ENCODE measurements around the gene TEKT2.

The TEKT2 gene

GRCh38 chr1:36083635-36084496 lies at the start of gene TEKT2:
TEKT2 (plus strand) TSS chr1:36084094; CDS start chr1:36084922, 828 bp downstream.
- H3K27ac Mint-ChIP-seq = no peak within 1 kb of the TSS
- no peaks in the 10 kb centered on the region for H3K36me3 Mint-ChIP-seq (ENCODE audit: low read depth)
- peaks cover 2% of the 10 kb centered on the region for H3K4me1 Mint-ChIP-seq (ENCODE audit: low read depth)
- peaks cover 32% of the 10 kb centered on the region for H3K27me3 Mint-ChIP-seq (ENCODE audit: low read depth)
- no peak within 1 kb of the TSS for H3K4me3 Mint-ChIP-seq
- H3K9me3 Mint-ChIP-seq = no peaks in the 10 kb centered on the region

- no peak overlapping the region for H3K4me3 Mint-ChIP-seq
- H3K4me1 Mint-ChIP-seq (ENCODE audit: low read depth) = peaks cover 2% of the 10 kb centered on the region
- H3K27me3 Mint-ChIP-seq (ENCODE audit: low read depth) = no peaks in the 10 kb centered on the region
- H3K9me3 Mint-ChIP-seq = no peaks in the 10 kb centered on the region
- no peak overlapping the region for H3K27ac Mint-ChIP-seq
- H3K36me3 Mint-ChIP-seq (ENCODE audit: low read depth) = peaks cover 29% of the 10 kb centered on the region
Observed at GRCh38 chr1:36034692-36035091, 49.2 kb upstream of the TEKT2 start.

DNA sequence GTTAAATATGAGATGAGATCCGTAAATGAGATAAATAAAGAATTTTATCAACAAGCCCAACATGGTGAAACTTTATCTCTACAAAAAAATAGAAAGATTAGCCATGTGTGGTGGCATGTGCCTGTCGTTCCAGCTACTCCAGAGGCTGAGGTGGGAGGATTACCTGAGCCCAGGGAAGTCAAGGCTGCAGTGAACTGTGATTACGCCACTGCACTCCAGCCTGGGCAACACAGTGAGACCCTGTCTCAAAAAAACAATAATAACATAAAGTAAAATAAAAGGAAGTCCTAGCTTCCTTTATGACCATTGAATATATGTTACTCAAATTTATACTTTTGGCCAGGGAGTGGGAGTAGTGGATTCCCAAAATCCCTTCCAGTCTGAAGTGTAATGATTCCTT lies 48.7 kb upstream of the TEKT2 start:
- H3K27me3 Mint-ChIP-seq (ENCODE audit: low read depth) = no peaks in the 10 kb centered on the region
- peaks cover 30% of the 10 kb centered on the region for H3K36me3 Mint-ChIP-seq (ENCODE audit: low read depth)
- H3K27ac Mint-ChIP-seq = no peak overlapping the region
- no peaks in the 10 kb centered on the region for H3K9me3 Mint-ChIP-seq
- no peak overlapping the region for H3K4me3 Mint-ChIP-seq
- H3K4me1 Mint-ChIP-seq (ENCODE audit: low read depth) = peaks cover 2% of the 10 kb centered on the region

GRCh38 chr1:36040238-36040637 lies 43.7 kb upstream of the TEKT2 start:
- peaks cover 19% of the 10 kb centered on the region for H3K36me3 Mint-ChIP-seq (ENCODE audit: low read depth)
- H3K9me3 Mint-ChIP-seq = no peaks in the 10 kb centered on the region
- H3K4me3 Mint-ChIP-seq = no peak overlapping the region
- no peak overlapping the region for H3K27ac Mint-ChIP-seq
- no peaks in the 10 kb centered on the region for H3K27me3 Mint-ChIP-seq (ENCODE audit: low read depth)
- H3K4me1 Mint-ChIP-seq (ENCODE audit: low read depth) = no peaks in the 10 kb centered on the region

- Mint-ChIP-seq H3K4me3 (no peak overlapping the region), H3K4me1 (ENCODE audit: low read depth) (no peaks in the 10 kb centered on the region), H3K9me3 (peaks cover 6% of the 10 kb centered on the region), H3K27me3 (ENCODE audit: low read depth) (no peaks in the 10 kb centered on the region), H3K27ac (no peak overlapping the region), H3K36me3 (ENCODE audit: low read depth) (peaks cover 24% of the 10 kb centered on the region)
Observed at GRCh38 chr1:36051821-36052220, 32.1 kb upstream of the TEKT2 start.

DNA sequence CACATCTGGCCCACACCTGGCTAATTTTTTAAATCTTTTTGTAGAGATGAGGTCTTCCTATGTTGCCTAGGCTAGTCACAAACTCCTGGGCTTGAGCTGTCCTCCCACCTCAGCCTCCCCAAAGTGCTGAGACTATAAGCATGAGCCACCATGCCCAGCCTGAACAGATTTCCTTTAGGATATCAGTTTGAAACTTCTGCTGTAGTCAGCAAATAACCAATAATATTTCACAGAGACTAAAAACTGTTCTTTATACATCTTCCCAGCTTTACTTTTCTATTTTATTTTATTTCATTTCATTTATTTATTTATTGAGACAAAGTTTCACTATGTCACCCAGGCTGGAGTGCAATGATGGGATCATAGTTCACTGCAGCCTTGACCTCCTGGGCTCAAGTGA lies 29.9 kb upstream of the TEKT2 start:
- no peak overlapping the region for H3K27ac Mint-ChIP-seq
- no peaks in the 10 kb centered on the region for H3K9me3 Mint-ChIP-seq
- no peaks in the 10 kb centered on the region for H3K4me1 Mint-ChIP-seq (ENCODE audit: low read depth)
- H3K4me3 Mint-ChIP-seq = no peak overlapping the region
- no peaks in the 10 kb centered on the region for H3K27me3 Mint-ChIP-seq (ENCODE audit: low read depth)
- H3K36me3 Mint-ChIP-seq (ENCODE audit: low read depth) = peaks cover 14% of the 10 kb centered on the region

DNA sequence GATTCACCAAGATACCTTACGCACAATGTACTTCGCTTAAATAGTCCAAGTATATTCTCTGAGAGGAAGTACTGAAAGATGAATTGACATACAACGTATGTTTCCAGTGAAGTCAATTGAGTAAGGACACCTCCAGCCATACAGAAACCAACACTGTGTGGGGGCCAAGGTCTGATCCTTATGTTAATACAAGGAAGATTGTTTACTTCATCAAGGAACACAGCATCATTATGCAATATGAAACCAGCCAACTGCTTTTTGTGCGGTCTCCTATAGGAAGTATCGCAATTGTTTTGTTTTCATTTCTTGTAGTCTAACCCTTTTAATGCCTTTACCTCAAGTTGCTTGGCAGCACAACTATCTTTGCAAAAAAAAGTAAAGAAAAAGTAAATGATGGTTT lies 28.2 kb upstream of the TEKT2 start:
- H3K27me3 Mint-ChIP-seq (ENCODE audit: low read depth) = no peaks in the 10 kb centered on the region
- H3K9me3 Mint-ChIP-seq = no peaks in the 10 kb centered on the region
- H3K27ac Mint-ChIP-seq = no peak overlapping the region
- H3K4me1 Mint-ChIP-seq (ENCODE audit: low read depth) = no peaks in the 10 kb centered on the region
- peaks cover 12% of the 10 kb centered on the region for H3K36me3 Mint-ChIP-seq (ENCODE audit: low read depth)
- H3K4me3 Mint-ChIP-seq = no peak overlapping the region

DNA sequence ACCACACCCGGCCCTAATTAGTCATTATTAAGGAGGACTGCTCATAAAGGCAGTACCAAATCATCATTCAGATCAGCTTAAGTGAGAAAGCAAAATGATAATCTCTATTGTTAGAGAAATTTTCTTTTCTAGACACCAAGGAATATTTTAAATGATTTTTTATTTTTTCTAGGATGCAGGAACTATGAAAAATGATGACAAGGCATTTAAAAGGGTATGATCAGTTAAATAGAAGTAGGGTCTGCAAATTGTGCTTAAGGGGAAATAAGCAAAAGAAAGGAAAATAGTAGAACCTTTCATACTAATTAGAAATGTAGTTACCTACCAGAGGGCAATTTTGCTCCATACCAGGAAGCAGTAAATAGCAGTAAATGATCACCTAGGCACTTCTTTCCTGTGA lies 21.6 kb upstream of the TEKT2 start:
- Mint-ChIP-seq H3K27ac (no peak overlapping the region), H3K36me3 (ENCODE audit: low read depth) (no peaks in the 10 kb centered on the region), H3K27me3 (ENCODE audit: low read depth) (no peaks in the 10 kb centered on the region), H3K9me3 (no peaks in the 10 kb centered on the region), H3K4me3 (no peak overlapping the region), H3K4me1 (ENCODE audit: low read depth) (no peaks in the 10 kb centered on the region)

DNA sequence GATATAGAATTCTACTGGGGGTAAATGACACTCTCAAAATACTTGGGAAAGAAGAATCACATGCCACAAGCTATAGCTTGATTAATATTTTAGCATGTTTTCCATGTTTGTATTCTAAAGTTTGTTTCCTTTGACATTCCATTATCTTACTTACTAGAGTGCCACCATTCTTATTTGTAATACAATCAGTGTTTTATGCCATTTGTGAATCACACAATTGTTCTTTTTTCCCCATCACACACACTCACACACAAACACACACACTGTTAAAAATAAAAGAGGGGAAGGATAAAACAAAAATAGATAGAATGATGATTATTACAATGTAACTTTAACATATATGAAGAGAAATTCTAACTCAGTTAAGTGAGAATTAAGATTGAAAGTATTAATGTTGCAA lies 16.0 kb upstream of the TEKT2 start:
- H3K4me3 Mint-ChIP-seq = no peak overlapping the region
- no peaks in the 10 kb centered on the region for H3K9me3 Mint-ChIP-seq
- H3K4me1 Mint-ChIP-seq (ENCODE audit: low read depth) = no peaks in the 10 kb centered on the region
- no peak overlapping the region for H3K27ac Mint-ChIP-seq
- no peaks in the 10 kb centered on the region for H3K36me3 Mint-ChIP-seq (ENCODE audit: low read depth)
- no peaks in the 10 kb centered on the region for H3K27me3 Mint-ChIP-seq (ENCODE audit: low read depth)

- Mint-ChIP-seq H3K4me3 (no peak overlapping the region), H3K9me3 (no peaks in the 10 kb centered on the region), H3K27ac (no peak overlapping the region), H3K27me3 (ENCODE audit: low read depth) (no peaks in the 10 kb centered on the region), H3K36me3 (ENCODE audit: low read depth) (no peaks in the 10 kb centered on the region), H3K4me1 (ENCODE audit: low read depth) (no peaks in the 10 kb centered on the region)
Observed at GRCh38 chr1:36068866-36069265, 15.0 kb upstream of the TEKT2 start.

GRCh38 chr1:36070349-36070748 lies 13.5 kb upstream of the TEKT2 start:
- Mint-ChIP-seq H3K27ac (no peak overlapping the region), H3K36me3 (ENCODE audit: low read depth) (no peaks in the 10 kb centered on the region), H3K9me3 (no peaks in the 10 kb centered on the region), H3K4me3 (no peak overlapping the region), H3K4me1 (ENCODE audit: low read depth) (peaks cover 1% of the 10 kb centered on the region), H3K27me3 (ENCODE audit: low read depth) (no peaks in the 10 kb centered on the region)

DNA sequence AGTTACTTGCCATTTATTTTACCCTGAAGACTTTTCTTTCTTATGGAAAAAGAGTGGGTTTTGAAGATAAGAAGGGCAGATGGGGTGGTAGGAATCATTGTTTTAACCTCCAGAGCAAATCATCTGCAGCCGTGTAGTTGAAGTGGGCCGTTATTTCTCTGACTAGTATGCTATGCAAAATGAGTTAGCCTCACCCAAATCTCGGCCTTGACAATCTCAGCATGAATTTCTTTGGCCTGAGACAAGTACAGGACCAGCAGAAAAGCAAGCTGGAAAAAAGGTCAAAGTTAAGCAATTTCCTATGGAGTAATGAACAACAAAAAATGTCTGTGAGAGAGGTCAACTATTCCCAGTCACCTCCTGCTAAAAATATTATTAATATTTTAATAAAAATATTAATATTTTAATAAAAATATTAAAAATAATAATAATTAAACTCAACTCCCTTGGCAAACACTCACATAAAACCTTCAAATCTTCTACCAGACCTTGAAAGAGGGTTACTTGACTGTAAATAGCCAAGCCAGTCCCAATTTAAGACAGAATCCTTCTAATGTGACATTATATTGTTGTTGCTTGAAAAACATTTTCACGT lies 6.8 kb upstream of the TEKT2 start:
- Mint-ChIP-seq H3K4me1 (ENCODE audit: low read depth) (peaks cover 1% of the 10 kb centered on the region), H3K9me3 (no peaks in the 10 kb centered on the region), H3K4me3 (no peak overlapping the region), H3K27ac (no peak overlapping the region), H3K36me3 (ENCODE audit: low read depth) (no peaks in the 10 kb centered on the region), H3K27me3 (ENCODE audit: low read depth) (peaks cover 13% of the 10 kb centered on the region)

- Mint-ChIP-seq H3K27ac (no peak overlapping the region), H3K9me3 (no peaks in the 10 kb centered on the region), H3K27me3 (ENCODE audit: low read depth) (peaks cover 32% of the 10 kb centered on the region), H3K4me3 (no peak overlapping the region), H3K4me1 (ENCODE audit: low read depth) (no peaks in the 10 kb centered on the region), H3K36me3 (ENCODE audit: low read depth) (no peaks in the 10 kb centered on the region)
Observed at GRCh38 chr1:36080236-36080635, 3.7 kb upstream of the TEKT2 start.

- Mint-ChIP-seq H3K27me3 (ENCODE audit: low read depth) (peaks cover 32% of the 10 kb centered on the region), H3K27ac (no peak overlapping the region), H3K36me3 (ENCODE audit: low read depth) (no peaks in the 10 kb centered on the region), H3K9me3 (no peaks in the 10 kb centered on the region), H3K4me3 (no peak overlapping the region), H3K4me1 (ENCODE audit: low read depth) (no peaks in the 10 kb centered on the region)
Observed at GRCh38 chr1:36080801-36081200, 3.1 kb upstream of the TEKT2 start.

DNA sequence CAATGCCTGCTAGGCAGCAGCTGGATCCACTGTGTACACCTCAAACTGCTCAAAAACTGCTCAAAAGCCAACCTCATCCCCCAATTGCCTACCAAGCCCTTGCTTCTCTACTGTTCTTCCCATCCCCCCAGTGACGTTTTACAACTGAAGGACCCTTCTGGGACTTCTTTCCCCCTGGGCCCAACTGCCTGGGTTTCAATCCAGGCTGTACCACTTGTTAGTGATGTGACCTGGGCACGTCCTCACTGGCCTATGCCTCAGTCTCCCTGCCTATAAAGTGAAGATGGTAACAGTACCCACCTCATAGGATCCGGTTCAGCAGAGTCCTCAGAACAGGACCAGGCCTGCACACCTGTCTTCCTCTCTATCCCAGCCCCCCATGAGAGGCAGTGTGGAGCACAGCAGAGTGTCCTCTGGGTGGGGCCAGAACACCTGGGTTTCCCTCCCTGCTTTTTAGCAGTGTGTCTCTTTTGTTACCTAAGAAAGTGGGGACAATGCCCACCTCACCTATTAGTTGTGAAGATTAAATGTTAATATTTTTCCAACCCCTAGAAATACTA lies 1.9 kb upstream of the TEKT2 start:
- H3K27me3 Mint-ChIP-seq (ENCODE audit: low read depth) = peaks cover 32% of the 10 kb centered on the region
- H3K9me3 Mint-ChIP-seq = no peaks in the 10 kb centered on the region
- no peaks in the 10 kb centered on the region for H3K36me3 Mint-ChIP-seq (ENCODE audit: low read depth)
- H3K27ac Mint-ChIP-seq = no peak overlapping the region
- H3K4me3 Mint-ChIP-seq = no peak overlapping the region
- H3K4me1 Mint-ChIP-seq (ENCODE audit: low read depth) = no peaks in the 10 kb centered on the region
